ENCODE data around the gene TXNL4A. TPM values are rescaled to one million over a fixed set of nuclear protein-coding genes. Genes with fewer than 3 reads are reported as not detected.

Gene TXNL4A
- total RNA-seq, 4 donors from 2014 or later = 4.1 to 36.8 (median 31.0) TPM

DNA sequence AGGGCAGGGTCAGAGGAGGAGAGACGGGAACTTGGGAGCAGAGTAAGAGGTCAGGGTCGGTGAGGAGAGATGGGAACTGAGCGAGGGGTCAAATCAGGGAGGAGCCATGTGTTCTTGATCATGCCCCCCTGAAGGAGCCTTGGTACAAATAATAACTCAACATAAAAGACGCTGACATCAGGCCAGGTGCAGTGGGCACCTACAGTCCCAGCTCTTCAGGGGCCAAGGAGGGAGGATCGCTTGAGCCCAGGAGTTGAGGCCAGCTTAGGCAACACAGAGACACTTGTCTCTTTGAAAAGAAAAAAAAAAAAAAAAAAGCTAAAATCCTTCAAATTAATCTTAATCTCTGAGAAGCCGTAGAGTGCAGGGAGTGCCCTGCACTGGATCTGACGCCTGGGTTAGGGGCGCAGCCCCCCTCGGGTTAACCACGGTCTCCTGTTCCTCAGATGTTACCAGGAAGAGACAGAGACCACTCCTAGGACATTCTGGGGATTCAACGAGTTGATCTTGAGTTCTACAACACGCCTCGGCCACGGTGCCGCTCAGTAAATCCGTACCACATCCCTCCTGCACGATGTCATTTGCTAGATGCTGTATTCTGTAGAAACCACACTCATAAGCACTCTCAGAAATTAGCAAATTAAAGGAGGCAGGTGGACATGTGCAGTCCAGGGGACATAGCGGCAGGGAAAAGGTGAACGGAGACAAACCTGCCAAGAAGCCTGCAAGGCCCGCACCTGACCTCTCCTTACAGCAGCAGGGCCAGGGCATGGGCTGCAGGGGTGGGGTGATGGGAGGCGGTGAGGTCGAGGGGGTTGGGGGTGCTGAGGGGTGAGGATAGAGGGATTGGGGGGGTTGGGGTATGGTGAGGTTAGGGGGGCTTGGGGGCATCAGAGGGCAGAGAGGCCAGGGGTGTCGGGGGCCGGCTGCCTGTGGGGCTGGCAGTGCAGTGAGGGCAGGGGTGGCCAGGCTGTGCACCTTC lies 66.1 kb downstream of the TXNL4A start:
- TF ChIP-seq POLR2AphosphoS5 (IDR thresholded peaks at IDR 0.05) (no peak), EP300 (IDR thresholded peaks at IDR 0.05; ENCODE audit: low read depth) (no peak), POLR2A (IDR thresholded peaks at IDR 0.05) (no peak)
- TF ChIP-seq, protein P1, sequence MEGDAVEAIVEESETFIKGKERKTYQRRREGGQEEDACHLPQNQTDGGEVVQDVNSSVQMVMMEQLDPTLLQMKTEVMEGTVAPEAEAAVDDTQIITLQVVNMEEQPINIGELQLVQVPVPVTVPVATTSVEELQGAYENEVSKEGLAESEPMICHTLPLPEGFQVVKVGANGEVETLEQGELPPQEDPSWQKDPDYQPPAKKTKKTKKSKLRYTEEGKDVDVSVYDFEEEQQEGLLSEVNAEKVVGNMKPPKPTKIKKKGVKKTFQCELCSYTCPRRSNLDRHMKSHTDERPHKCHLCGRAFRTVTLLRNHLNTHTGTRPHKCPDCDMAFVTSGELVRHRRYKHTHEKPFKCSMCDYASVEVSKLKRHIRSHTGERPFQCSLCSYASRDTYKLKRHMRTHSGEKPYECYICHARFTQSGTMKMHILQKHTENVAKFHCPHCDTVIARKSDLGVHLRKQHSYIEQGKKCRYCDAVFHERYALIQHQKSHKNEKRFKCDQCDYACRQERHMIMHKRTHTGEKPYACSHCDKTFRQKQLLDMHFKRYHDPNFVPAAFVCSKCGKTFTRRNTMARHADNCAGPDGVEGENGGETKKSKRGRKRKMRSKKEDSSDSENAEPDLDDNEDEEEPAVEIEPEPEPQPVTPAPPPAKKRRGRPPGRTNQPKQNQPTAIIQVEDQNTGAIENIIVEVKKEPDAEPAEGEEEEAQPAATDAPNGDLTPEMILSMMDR (IDR thresholded peaks at IDR 0.05) = no peak
- in situ Hi-C loops (cut with MboI; ENCODE audit: low pct_ligation_motif_present in 1 of 4, low pct_unique_long_range_greater_than_20kb in 1 of 4, low sequenced_read_pairs in 3 of 4) = no loop called here
- no peak for DNase-seq
- WGBS, 2 donors (ENCODE audit: low coverage in 1 of 2) = 94 to 95% methylated on average over 17 to 24 of the region's 24 CpGs
- H3K4me3 ChIP-seq = no peak overlapping the region
- no peaks in the 10 kb centered on the region for H3K27me3 ChIP-seq
- peaks cover 0 to 16% (median 5%) of the 10 kb centered on the region in 4 donors for H3K36me3 ChIP-seq
- intact Hi-C loops (cut with DNase I; ENCODE audit: low total_unique reads) = no loop called here
- no peaks in the 10 kb centered on the region for H3K4me1 ChIP-seq
- H3K27ac ChIP-seq = no peak overlapping the region
- no peaks in the 10 kb centered on the region for H3K9me3 ChIP-seq

Other genes with a start within 250 kb of the TXNL4A start
- gene KCNG2, start 190.6 kb downstream of the TXNL4A start, total RNA-seq = 1 to 10 TPM in 1 of 4 donors, under 1 TPM in 1, not detected in 2; 0.41 to 6.7 TPM
- gene SLC66A2, start 36.9 kb downstream of the TXNL4A start, total RNA-seq = 100 to 1,000 TPM in 2 of 4 donors, 10 to 100 TPM in 2; 56.5 to 183 (median 92.9) TPM
- 100 to 1,000 TPM in 2 of 4 donors, 10 to 100 TPM in 2; 48.4 to 211 (median 109) TPM for gene HSBP1L1, start 23.9 kb downstream of the TXNL4A start, total RNA-seq
- gene RBFA, start 45.9 kb upstream of the TXNL4A start, total RNA-seq = 10 to 100 TPM in 3 of 4 donors, 1 to 10 TPM in 1; 5.6 to 35.1 (median 25.8) TPM
- gene ADNP2, start 120.7 kb upstream of the TXNL4A start, total RNA-seq = 10 to 100 TPM; 16.0 to 30.1 (median 22.3) TPM